Renal cortex interstitium (tissue), 11 donors: ENCODE results near the gene TCFL5. TPM values are rescaled to one million over a fixed set of nuclear protein-coding genes. Genes with fewer than 3 reads are reported as not detected.

ENCODE experiments used
- DNase-seq, 11 donors: peaks; one replicate each; pipeline ENCODE4 v3.0.0-alpha.2; 2013; ENCODE audit warnings: low read depth in 9 of 11, low spot score in 4 of 11; ENCODE audit errors: extremely low read depth in 1 of 11
- polyA plus RNA-seq, 3 donors: library from polyadenylated mRNA; unstranded; fragments of 120-200 nt; gene quantifications; one replicate each; pipeline ENCODE4 v1.2.1, GENCODE V29; 2013; ENCODE audit not compliant: insufficient read length in 3 of 3

TCFL5 gene
- polyA plus RNA-seq, 3 donors: 12.1 to 15.6 (median 12.8) TPM

DNA sequence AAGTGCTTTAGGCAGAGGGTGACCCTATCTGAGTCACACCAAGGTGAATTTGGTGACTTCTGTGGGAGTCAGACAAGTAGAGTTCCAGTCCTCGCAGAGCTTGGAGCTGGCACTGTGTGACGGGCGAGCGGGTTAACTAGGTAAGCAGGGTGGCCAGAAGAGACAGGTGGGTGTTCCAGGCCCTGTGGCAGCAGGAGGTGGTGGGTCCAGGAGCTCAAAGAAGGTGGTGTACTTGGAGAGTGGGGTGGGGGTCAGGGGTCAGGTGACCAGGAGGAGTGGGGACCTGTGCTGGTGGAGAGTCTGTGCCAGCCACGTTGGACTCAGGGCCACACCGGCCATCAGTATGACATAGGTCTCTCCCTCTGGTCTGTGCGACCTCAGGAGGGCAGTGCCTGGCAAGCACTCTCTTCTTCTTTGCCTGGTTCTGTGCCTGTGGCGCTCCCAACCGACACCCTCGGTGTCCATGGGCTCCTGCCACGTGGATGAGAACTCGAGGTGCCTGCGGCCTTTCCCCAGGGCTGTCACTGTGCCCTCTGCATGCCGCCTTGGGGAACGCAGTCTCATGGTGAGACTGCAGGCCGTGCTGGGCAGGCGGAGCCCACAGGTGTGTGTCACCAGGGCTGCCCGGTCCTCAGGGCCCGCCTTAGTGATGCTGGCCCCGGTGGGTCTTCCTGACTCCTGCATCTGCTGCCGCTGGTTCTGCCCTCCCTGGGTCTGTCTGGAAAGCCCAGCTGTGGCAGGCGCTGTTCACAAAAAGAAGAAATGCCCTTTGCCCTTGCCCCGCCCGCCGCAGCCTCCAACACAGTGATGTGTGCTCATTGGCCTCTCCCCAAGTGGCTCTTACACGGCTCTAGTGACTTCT, 63.7 kb downstream of the TCFL5 start:
- no peak for DNase-seq

DNA sequence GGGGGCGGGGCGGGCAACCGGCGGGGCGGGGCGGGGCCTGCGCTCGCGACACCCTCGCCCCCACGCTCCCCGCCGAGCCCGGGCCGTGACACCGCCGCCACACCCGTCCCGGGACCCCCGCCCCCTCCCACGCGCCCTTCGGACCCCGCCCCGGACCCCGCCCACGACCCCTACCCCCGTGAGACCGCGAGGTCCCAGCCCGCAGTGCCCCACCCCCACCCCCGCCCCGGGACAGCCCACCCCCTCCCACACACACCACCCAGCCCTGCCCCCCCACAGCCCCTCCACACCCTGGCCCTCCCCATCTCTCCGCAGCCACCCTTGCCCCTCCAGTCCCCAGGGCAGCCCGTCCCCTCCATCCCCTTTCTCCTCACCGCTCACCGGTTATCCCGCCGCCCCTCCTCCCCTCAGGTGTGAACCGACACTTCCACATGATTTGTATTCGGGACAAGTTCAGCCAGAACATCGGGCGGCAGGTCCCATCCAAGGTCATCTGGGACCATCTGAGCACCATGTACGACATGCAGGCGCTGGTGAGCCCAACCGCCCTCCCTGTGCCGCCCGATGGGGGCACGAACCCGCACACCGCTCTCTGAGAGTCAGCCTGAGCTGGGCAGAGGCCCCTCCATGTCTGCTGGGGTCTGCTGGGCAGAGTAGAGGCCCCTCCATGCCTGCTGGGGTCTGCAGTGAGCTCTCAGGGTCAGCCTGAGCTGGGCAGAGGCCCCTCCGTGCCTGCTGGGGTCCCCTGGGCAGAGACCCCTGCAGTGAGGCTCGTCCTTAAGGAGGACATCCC, 64.7 kb downstream of the TCFL5 start:
- no peak for DNase-seq

DNA sequence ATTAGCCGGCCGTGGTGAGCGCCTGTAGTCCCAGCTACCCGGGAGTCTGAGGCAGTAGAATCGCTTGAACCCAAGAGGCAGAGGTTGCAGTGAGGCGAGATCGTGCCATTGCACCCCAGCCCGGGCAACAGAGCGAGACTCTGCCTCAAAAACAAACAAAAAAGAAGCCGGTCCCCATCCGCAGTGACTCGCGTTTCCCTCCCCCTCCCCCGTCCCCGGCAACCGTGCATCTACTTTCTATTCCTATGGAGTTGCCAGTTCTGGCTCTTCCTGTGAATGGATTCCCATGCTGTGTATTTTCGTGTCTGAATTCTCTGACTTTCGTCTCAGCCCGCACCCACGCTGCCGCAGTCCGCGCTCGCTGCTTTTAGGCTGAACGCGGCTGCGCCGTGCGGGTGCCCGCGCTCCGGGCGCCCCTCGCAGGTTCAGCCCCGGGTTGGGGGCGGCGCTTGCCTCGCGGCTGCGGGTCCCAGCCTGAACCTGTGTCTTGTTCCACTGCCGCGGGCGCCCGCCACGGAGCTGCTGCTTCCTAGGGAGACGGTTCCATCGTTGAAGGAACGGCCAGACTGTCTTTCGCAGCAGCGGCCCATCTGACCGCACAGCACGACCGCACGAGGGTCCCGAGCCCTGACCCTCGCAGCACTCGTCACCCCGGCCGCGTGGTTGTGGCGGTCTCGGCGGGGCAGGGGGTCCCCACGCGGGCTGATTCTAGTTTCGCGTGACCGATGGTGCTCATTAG, 66.4 kb downstream of the TCFL5 start:
- no peak for DNase-seq

DNA sequence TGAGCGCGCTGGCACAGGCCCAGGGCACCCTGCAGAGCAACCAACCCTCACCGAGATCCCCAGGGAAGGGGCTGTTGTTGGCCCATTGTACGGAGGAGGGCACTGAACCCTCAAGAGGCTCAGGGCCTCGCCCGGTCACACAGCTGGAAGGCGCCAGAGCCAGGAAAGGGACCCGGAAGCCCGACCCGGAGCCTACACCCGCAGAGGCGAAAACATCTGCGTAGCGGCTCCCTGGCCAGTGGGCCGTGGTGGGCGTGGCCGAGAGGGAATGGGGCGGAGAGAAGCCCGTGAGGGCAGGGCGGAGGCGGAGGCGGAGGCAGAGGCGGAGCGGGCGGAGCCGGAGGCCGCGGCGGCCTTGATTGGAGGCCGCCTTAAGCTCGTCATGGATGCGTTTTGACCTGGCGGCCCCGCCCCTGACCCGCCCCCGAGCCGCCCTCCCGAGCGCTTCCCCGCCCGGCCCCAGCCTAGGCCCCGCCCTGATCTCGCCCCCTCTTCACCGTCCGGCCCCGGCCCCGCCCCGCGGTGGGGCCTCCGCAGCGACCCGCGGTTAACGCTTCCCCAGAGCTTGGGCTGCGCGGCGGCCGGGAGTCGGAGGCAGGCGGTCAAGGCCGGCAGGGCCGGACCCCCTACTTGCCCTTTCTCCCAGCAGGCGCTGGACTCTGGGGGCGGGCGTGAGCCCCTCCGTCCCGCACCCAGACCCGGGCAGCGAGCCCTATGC, 67.5 kb downstream of the TCFL5 start:
- peak in 10 of 11 donors; percentile 78 to 94 (median 92) for DNase-seq

DNA sequence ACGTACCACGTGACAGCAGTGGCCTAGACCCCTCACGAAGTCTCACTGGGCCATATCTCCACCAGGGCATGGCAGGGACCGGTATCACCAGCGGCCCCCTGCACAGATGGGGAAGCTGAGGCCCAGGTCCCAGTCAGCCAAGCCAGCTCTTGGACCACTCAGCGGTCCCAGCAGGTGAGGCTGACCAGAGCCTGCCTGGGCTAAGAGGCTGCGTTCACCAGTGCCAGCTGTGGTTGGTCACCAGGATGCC, 67.9 kb downstream of the TCFL5 start:
- no peak for DNase-seq

DNA sequence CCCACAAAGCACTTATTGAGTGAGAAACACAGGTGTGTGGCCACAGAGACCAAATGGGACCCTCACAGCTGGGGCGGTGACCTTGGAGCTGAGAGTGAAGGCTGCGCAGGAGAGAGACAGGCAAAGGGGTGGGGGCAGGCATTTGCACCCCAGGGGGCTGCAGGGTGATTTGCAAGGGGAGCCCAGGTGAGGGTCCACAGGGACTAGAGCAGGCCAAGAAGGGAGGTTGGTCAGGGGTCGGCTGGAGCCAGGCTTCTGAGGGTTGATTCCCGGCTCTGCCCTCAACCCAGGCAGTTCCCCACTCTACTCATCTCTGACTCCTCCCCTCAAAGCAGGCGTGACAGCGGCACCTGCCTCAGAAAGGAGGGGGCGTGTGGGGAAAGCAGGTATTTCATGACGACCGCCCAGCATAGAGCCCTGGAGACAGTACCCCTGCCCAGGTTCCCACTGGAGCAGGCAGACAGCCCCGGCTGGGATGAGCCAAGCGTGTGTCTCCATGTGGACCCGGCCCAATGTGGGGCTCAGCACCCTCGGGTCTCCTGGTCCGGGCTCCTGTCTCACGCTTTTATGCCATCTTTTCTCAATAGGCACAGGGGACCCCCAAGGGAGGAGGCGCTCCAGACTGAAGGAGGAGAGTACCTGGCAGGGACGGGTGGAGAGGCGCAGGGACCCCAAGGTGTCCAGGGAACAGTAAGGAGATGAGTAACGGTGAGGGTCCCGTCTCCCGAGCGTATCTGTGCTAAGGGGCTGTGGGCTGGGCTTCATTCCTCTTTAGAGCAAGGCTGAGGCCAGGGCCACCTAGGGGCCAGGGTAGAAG, 68.5 kb downstream of the TCFL5 start:
- DNase-seq: no peak

DNA sequence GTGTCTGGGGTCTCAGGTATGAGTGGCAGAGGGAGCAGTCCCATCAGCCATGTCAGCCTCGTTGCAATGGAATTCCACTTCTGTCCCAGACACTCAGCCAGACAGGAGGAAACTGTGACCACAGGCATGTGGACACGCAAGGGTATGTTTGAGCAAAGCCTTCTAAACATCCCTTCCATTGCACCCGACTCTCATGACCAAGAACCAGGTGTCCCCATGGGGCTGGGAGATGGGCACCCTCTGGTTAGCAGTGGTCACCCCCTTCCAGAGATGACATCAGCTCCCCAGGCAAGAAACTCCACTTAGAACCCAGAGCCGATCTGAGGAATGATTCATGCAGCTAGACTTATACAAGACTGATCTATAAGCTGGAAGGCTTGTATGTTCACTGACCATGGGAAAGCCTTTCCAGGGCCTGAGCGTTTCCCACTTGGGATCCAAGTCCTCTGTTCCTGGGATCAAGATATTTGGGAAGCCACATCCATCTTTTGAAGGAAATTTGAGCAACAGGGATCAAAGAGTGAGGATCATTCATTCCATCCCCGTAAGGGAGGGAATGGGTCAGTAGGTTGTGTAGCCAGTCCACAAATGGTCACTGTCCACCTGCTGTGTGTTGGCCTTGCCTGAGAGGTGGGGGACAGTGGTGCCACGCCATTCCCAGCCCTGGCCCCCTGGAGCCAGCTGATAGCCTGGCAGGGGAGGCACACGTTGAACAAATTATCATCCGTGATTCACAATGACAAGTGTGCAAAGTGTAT, 69.3 kb downstream of the TCFL5 start:
- no peak for DNase-seq

DNA sequence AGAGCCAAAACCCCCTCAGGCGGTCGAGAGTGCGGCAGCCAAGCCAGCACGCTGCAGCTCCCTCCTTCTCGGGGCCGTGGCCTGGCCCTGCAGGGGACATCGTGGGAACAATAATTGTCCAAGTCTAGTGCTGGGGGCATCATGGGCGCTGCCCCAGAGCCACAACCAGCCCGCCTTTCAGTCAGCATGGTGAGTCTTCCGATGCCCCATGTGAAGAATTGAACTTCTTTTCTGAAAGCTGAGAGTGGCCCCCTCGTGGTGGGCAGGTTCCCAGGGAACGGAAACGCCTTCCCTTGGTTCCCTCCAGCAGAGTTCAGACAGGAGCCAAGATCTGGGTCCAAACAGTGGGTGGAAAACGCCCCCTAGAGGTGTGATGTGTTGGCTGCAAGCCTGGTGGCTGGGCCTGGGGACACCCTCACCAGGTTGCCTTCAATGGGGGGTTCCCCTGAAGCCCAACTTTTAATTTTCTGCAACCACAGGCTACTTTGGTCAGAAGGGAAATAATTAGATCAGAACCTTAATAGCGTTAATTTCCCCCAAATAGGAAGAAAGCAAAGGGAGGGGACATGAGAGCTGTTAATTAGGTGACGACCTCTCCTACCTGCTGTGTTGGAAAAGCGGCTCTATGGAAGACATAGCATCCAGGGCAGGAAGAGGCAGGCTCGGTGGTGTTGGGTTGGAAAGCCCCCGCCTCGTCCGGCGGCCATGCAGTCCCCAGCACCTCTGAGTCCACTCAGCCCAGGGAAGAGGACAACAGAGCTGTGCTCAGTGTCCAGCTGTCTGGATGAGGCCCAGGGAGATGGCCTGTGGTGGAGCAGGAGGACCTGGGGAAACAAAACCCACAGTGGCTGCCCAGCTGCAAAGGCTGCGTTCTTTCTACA, 70.1 kb downstream of the TCFL5 start:
- DNase-seq: peak in 9 of 11 donors; percentile 72 to 90 (median 83)

Other genes starting within 250 kb of the TCFL5 start
- gene SLCO4A1, start 219.3 kb downstream of the TCFL5 start, polyA plus RNA-seq: 10 to 100 TPM in 1 of 3 donors, 1 to 10 TPM in 2; 3.3 to 20.5 (median 4.2) TPM
- 1 to 10 TPM; 1.2 to 3.0 (median 1.4) TPM for gene NTSR1, start 153.0 kb downstream of the TCFL5 start, polyA plus RNA-seq
- gene MRGBP, start 65.3 kb downstream of the TCFL5 start, polyA plus RNA-seq: 10 to 100 TPM; 16.0 to 16.8 (median 16.4) TPM
- 10 to 100 TPM; 23.7 to 31.8 (median 31.1) TPM for gene OGFR, start 57.0 kb downstream of the TCFL5 start, polyA plus RNA-seq
- gene COL9A3, start 44.8 kb downstream of the TCFL5 start, polyA plus RNA-seq: 10 to 100 TPM; 14.5 to 27.3 (median 20.8) TPM
- gene DIDO1, start 64.7 kb upstream of the TCFL5 start, polyA plus RNA-seq: 10 to 100 TPM; 61.4 to 74.1 (median 64.5) TPM
- gene GID8, start 76.3 kb upstream of the TCFL5 start, polyA plus RNA-seq: 10 to 100 TPM; 53.6 to 55.9 (median 55.4) TPM
- 1 to 10 TPM; 1.0 to 2.6 (median 2.0) TPM for gene SLC17A9, start 90.9 kb upstream of the TCFL5 start, polyA plus RNA-seq
- gene BHLHE23, start 145.1 kb upstream of the TCFL5 start, polyA plus RNA-seq: under 1 TPM in 1 of 3 donors, not detected in 2; 0.09 TPM